Tibial nerve (tissue), 4 donors: ENCODE measurements around the gene HSF4.

Experiments used
- CTCF ChIP-seq, 5 experiments: fragments of 200-600 bp in 3 of 5; fragments of 450-650 bp in 2 of 5; sonication (generic) in 3 of 5; IDR thresholded peaks; one replicate each; pipeline ENCODE4 v1.5.1; 2016 to 2019; ENCODE audit warnings: antibody characterized with exemption in 5 of 5, mild to moderate bottlenecking in 3 of 5, moderate library complexity in 2 of 5
- EP300 ChIP-seq, 2 donors: sonication (generic); formaldehyde crosslinking; IDR thresholded peaks; one replicate each; pipeline ENCODE4 v1.6.1; 2017; ENCODE audit warnings: antibody characterized with exemption in 2 of 2, mild to moderate bottlenecking in 1 of 2

GRCh38 chr16:67154578-67155294 lies 9.8 kb upstream of the HSF4 start:
- no peak for TF ChIP-seq CTCF (IDR thresholded peaks at IDR 0.05)
- TF ChIP-seq EP300 (IDR thresholded peaks at IDR 0.05), result no peak
